GM18909 (cell line): Measurements from ENCODE around the gene CYP2U1.
"Not testable (repeated sequence)": the region's sequence is repeated elsewhere in the genome, so short reads cannot be mapped to it uniquely, and the experiment has no call there.

Experiments used
- ATAC-seq: cut with Tn5 transposase; IDR thresholded peaks from one replicate; pipeline ENCODE4 v1.9.1; 2021; ENCODE audit warnings: mild to moderate bottlenecking; ENCODE audit not compliant: unreplicated experiment, poor library complexity

Gene CYP2U1

DNA sequence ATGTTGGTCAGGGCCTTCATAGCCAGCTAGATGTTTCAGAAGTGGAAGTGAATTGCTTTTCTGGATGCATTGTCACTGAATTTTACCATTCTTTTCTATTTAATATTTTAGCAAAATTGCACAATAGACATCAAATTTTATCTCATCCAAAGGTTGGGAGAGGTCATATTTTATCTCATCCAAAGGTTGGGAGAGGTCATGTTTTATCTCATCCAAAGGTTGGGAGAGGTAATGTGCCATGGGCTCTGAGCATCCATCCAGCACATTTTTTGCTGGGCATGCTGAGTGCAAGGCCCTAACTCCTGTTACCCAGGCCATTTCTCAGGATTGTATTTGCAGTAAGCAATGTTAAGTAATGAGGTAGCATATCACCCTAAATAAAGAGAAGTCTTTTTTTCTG lies 14.7 kb upstream of the CYP2U1 start:
- no peak for ATAC-seq

DNA sequence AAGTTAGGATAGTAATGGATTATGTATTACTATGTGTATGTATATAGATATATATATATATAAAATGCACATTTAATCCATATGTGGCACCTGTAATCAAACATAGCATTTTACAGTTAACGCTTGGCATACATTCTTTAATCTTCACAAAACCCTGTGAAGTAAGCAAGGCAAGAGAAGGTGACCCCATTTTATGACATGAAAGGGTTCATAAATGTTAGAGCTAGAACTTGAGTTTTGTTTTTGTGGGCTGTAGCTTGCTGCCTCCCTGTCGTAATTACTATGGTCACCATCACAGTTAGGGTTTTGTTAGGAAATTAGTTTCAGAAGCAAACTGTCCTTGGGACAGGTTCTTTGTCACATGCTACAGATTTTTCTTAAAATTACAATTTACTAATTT lies 13.8 kb upstream of the CYP2U1 start:
- no peak for ATAC-seq

DNA sequence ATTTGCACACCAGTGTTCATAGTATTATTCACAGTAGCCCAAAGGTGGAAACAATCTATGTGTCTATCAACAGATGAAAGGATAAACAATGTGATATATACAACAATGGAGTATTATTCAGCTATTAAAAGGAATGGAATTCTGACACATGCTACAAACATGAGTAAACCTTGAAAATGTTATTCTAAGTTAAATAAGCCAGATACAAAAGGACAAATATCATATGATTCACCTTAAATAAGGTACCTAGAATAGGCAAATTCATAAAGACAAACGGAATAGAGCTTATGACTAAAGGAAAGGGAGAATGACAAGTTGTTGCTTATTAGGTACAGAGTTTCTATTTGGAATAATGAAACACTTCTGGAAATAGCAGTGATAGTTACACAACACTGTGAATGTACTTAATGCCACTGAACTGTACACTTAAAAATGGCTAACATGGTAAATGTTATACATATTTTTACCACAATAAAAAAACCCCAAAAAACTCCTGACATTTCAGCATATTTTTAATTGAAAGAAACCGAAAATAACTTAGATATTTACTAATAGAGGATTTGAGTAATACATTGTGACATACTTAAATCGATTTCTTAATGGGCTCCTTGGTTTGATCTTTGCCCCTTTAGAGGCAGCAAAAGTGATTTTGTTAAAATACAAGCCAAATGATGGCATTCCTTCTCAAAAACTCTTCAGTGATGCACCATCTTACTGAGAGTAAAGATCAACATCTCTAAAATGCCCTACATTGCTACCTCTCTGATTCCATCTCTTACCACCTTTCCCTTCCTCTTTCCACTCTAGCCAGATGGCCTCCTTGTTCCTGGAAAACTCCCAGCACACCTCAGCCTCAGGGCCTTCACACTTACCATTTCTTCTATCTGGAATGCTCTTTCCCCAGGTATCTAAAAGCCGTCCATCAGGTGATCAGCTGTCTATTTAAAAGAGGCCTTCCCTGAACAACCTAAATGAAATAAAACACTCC lies 8.6 kb upstream of the CYP2U1 start:
- ATAC-seq: no peak

DNA sequence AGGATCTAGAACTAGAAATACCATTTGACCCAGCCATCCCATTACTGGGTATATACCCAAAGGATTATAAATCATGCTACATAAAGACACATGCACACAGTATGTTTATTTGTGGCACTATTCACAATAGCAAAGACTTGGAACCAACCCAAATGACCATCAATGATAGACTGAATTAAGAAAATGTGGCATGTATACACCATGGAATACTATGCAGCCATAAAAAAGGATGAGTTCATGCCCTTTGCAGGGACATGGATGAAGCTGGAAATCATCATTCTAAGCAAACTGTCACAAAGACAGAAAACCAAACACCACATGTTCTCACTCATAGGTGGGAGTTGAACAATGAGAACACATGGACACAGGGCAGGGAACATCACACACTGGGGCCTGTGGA lies 5.6 kb upstream of the CYP2U1 start:
- ATAC-seq: not testable (repeated sequence)

DNA sequence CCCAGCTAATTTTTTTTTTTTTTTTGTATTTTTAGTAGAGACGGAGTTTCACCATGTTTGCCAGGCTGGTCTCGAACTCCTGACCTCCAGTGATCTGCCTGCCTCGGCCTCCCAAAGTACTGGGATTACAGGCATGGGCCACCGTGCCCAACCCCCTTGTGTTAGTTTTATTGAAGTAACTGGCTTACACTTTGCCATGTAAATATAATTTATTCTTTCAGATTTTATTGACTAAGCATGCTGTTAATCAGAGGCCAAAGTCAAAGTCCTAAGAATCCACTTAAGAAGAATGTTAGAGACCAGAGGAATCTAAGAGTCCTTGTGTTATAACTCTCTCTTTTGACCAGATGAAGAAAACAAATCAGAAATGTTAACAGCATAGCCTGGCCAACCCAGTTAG lies 4.5 kb upstream of the CYP2U1 start:
- not testable (repeated sequence) for ATAC-seq

DNA sequence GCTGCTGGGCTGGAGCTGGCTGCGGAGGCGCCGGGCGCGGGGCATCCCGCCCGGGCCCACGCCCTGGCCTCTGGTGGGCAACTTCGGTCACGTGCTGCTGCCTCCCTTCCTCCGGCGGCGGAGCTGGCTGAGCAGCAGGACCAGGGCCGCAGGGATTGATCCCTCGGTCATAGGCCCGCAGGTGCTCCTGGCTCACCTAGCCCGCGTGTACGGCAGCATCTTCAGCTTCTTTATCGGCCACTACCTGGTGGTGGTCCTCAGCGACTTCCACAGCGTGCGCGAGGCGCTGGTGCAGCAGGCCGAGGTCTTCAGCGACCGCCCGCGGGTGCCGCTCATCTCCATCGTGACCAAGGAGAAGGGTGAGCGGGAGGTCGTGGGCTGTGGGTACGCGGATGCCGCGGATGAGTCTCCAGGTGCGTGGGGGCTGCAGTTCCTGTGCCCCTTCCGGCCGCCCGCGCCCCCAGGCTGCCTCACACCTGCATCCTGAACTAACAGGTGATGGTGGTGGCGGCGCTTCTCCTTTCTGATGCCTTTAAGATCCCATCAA lies 499 bp downstream of the CYP2U1 start:
- no peak for ATAC-seq

DNA sequence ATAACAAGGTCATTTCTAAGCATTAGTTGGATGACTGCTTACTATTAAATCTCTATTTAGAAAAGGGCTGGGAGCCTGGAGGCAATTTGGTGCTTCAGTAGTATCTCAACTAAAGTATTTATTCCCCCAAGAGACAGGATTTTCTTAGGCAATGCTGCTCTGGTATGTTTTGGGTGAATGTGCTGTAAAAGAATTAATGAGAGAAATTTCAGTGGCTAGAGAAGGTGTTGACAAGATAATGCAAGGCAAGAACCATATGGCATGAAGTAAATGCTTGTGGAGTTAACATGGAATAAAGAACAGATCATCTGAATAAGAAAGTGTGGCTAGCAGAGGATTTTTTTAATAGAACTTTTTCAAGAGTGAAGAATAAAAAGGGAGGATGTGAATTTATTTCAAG lies 3.9 kb downstream of the CYP2U1 start:
- ATAC-seq: no peak

DNA sequence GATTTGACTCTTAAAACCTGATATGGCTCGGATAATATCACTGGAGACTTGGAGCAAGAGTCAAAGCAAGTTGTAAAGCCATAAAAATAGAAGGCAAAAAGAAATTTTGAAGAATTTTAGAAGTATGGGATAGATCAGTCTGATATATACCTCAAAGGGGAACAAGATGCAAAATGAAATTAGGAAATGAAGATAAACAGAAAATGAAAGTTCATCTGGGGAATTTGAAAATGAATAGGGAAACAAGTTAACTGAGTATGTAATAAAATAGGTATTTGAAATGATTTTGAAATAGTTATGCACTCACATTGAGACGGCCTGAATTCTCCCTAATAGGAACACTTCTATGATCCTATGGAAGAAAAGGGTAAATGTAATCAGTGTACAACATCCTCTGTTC lies 5.7 kb downstream of the CYP2U1 start:
- peak; percentile 42 for ATAC-seq

DNA sequence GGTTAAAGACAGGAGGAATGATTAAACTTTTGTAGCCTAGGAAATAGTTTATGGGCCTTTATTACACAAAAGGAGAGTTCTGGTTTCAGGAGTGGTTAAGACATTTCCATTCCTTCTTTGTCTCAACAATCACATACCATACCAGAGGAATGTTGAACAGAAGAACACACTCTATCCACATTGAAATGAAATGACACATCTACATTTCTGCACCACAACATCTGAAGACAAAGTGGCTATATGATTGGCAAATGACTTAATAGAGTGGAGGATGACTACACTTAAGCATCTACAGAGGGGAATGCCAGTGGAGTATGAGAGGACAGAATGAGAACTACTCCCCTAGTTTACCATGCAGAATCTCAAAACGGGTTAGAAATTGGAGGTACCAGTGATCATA lies 8.0 kb downstream of the CYP2U1 start:
- no peak for ATAC-seq

DNA sequence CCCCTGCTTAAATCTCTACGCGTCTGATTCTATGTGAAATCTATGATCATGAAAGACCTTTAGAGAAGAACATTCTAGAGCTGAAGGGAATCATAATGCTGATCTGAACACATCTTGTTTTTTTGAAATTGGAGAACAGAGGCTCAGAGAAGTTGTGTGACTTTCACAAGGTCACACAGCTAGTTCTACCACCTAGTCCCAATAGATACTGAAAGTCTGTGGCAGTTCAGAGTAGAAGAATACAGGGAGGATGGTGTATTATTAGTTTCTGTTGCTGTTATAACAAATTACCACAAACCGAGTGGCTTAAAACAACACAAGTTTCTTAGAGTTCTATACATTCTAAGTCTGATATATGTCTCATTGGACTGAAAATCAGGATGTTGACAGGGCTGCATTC lies 14.5 kb downstream of the CYP2U1 start:
- ATAC-seq: no peak

DNA sequence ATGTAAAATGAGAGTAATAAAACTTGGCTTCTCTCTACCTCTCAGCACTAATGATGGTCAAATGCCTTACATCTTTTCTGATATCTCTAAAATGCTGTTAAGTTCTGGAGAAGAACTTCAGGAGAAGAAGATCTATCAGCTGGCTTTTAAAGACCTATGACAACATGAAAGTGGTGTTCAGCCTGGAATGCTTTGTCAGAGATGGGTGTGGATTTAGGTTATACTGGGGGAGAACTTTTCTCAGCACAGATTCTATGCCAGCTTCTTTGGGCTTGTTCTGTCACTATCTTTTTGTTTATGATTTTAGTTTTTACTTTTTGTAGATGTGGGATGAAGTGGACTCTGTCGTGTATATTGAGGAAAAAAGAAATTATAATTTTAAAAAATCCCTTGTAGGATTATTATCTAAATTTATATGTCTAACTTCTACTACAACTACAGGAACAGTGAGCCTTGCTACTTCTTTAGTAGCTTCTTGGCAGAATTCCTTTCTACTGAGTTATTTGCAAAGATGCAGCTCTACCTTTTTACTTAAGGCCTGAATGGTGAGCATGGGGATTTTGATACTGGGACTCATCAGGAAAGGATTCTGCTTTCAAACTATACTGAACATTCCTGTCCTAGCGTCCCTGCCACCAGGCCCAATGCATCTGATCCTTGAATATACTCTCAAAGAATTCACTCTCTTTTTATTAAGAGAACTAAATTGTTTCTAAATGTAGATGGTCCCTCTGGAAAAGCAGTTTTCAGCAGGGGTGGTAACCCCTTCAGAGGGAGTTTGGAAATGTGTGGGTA lies 19.6 kb downstream of the CYP2U1 start:
- no peak for ATAC-seq

DNA sequence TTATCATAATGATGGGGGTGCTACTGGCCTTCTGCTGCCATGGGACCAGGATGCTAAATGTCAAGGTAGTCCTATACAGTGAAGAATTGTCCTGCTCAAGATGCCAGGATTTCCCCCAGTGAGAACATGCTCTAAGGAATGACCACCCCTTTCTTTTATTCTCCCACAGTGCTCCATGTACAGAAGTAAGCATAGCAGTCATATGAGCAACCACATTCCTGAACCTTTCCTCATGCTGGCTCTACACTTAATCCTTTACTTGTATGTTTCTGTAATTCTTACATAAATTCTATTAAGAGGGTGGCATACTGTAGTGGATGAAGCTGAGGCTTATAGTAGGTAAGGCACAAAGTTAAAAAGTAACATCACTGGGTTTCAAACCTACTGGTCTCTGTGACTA lies 20.2 kb downstream of the CYP2U1 start:
- ATAC-seq: no peak

DNA sequence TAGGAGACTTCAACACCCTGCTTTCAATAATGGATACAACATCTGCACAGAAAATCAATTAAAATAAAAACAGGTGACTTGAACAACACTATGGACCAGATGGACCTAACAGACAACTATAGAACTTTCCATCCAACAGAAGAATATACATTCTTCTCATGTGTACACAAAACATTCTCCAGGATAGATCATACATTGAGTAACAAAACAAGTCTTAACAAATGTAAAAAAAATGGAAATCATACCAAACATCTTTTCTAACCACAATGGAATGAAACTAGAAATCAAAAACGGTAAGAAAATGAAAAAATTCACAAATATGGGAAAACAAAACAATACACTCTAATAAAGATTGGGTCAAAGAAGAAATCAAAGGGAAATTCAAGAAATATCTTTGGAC lies 24.7 kb downstream of the CYP2U1 start:
- ATAC-seq: no peak

DNA sequence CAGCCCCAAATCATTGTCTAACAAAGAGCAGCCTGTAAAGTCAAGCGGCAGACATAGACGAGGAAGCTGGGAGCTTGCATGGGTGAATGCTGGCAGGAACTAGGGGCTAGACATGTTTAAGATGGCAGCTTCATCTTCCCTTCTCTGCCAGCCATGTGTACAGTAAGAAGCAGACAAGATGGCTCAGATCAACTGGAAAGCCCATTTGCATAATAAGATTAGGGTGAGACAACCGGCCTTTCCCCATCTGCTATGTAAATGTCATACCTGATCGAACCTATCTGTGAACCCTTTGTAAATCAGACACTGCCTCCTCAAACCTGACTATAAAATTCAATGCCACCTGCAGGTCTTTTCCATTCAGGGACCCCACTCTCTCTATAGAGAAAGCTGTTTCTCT lies 35.6 kb downstream of the CYP2U1 start:
- ATAC-seq: no peak

DNA sequence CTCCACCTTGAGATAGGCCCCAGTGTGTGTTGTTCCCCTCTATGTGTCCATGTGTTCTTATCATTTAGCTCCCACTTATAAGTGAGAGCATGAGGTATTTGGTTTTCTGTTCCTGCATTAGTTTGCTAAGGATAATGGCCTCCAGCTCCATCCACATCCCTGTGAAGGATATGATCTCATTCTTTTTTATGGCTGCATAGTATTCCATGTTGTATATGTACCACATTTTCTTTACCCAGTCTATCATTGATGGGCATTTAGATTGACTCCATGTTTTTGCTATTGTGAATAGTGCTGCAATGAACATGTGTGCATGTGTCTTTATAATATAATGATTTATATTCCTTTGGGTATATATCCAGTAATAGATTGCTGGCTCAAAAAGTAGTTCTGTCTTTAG lies 36.2 kb downstream of the CYP2U1 start:
- not testable (repeated sequence) for ATAC-seq

DNA sequence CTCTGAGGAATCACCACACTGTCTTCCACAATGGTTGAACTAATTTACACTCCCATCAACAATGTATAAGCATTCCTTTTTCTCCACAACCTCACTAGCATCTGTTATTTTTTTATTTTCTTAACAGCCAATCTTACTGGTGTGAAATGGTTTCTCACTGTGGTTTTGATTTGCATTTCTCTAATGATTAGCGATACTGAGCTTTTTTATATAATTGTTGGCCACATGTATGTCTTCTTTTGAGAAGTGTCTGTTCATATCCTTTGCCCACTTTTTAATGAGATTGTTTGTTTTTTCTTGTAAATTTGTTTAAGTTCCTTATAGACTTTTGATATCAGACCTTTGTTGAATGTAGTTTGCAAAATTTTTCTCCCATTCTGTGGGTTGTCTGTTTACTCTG lies 36.6 kb downstream of the CYP2U1 start:
- ATAC-seq: not testable (repeated sequence)

DNA sequence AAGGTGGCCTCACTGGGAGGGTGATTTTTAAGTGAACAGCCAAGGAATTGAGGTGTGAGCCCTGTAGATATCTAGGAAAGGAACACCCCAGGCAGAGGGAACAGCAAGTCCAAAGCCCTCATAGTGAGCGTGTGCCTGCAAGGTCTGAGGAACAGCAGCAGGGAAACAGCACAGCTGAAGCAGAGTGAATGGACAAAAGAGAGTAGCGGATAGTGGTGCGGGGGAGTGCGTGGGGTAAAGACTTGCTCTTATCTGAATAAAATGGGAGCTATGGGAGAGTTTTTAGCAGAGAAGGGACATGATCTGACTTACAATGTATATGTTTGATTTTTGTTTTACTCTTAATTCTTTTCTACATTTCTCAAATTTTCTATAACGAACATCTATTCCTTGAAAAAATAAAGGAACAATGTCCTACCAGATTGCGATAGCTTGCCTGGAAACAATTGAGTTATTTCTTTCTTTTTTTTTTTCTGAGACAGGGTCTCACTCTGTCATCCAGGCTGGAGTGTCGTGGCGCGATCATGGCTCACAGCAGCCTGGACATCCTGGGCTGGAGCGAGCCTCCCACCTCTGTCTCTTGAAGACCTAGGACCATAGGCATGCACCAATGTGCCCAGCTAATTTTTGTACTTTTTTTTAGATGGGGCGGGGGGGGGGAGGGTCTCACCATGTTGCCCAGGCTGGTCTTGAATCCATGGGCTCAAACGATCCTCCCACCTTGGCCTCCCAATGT lies 38.9 kb downstream of the CYP2U1 start:
- ATAC-seq: no peak

DNA sequence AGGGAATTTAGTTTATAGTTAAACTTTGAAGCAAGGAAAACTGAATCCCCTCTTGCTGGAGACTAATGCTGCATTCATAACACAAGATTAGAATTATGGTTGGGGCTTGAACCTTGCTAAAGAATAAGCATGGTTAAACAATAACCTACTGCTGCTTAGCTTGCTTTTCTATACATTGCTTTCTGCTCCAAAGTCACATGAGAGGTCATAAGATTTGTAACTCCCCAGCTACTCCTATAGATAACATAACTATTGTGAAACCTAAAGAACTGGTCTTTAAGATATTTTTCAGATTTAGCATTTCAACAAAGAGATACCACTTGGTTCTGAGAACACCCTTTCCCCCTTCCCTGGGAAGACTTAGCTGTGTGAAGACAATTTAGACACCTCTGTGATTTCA lies 41.3 kb downstream of the CYP2U1 start:
- ATAC-seq: no peak

DNA sequence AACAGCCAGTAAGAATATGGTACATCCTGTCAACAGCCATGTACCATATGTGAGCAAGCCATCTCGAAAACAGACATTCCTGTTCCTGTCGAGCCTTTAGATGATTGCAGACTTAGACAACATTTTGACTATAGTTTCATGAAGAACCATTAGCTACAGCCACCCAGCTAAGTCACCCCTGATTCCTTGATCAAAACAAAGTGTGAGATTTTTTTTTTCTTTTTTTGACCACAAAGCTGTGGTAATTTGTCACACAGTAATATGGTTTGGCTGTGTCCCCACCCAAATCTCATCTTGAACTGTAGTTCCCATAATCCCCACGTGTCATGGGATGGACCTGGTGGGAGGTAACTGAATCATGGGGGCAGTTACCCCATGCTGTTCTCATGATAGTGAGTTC lies 43.2 kb downstream of the CYP2U1 start:
- ATAC-seq: no peak

DNA sequence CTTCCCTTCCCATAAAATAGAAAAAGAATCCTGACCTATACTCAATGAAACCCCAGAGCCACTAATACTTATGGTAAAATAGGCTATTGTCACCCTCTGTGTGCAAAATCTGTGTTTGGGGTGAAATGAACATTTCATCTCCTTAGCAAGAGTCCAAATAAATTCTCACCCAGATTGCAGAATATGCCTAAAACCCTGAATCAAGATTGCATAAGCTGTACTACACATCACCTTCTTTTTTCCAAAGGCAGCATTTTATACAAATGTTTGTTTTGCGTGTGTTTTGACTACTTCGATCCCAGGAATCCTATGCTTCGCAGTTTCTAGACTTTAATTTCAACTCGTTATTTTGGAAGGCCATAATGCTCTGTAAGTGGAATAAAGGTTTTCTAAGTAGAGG lies 46.1 kb downstream of the CYP2U1 start:
- no peak for ATAC-seq
